ENCODE data around the gene QRSL1. TPM values are rescaled to one million over a fixed set of nuclear protein-coding genes. Genes with fewer than 3 reads are reported as not detected.
"Not testable (repeated sequence)": the region's sequence is repeated elsewhere in the genome, so short reads cannot be mapped to it uniquely, and the experiment has no call there.

The QRSL1 gene
- total RNA-seq, 1 donor from 2014 or later: 22.6 TPM

DNA sequence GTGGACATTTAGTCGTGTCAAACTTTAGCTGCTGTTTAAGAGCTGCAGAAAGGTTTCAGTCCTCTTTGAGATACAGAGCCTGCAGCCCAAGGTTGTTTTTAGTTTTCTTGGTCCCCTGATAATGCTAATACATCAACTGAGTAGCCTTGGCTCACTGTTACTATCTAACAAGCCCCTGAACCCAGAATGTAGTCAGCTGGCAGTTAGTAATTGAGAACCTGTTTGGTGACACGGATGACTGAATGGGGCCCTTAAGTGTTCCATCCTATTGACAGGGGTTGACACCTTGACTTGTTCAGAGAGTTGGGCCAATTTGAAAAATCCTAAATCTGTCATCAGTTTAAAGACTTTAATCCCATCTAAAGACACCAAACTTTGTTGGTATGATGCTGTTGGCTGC lies 2.9 kb upstream of the QRSL1 start:
- peaks cover 2% of the 10 kb centered on the region for H3K36me3 ChIP-seq (ENCODE audit: control insufficient read depth, insufficient read depth, low read length)
- no peaks in the 10 kb centered on the region for H3K27me3 ChIP-seq (ENCODE audit: control insufficient read depth, insufficient read depth, low read length)
- no peak overlapping the region for H3K4me3 ChIP-seq (ENCODE audit: low read depth, low read length)
- TF ChIP-seq, protein P1, sequence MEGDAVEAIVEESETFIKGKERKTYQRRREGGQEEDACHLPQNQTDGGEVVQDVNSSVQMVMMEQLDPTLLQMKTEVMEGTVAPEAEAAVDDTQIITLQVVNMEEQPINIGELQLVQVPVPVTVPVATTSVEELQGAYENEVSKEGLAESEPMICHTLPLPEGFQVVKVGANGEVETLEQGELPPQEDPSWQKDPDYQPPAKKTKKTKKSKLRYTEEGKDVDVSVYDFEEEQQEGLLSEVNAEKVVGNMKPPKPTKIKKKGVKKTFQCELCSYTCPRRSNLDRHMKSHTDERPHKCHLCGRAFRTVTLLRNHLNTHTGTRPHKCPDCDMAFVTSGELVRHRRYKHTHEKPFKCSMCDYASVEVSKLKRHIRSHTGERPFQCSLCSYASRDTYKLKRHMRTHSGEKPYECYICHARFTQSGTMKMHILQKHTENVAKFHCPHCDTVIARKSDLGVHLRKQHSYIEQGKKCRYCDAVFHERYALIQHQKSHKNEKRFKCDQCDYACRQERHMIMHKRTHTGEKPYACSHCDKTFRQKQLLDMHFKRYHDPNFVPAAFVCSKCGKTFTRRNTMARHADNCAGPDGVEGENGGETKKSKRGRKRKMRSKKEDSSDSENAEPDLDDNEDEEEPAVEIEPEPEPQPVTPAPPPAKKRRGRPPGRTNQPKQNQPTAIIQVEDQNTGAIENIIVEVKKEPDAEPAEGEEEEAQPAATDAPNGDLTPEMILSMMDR (IDR thresholded peaks at IDR 0.05; ENCODE audit: insufficient read depth, low read length, severe bottlenecking): no peak
- FAIRE-seq: no peak
- no peak for DNase-seq (ENCODE audit: low read depth)

- H3K36me3 ChIP-seq (ENCODE audit: control insufficient read depth, insufficient read depth, low read length); FAIRE-seq; DNase-seq (ENCODE audit: low read depth); H3K4me3 ChIP-seq (ENCODE audit: low read depth, low read length); H3K27me3 ChIP-seq (ENCODE audit: control insufficient read depth, insufficient read depth, low read length): not testable (repeated sequence)
Observed at GRCh38 chr6:106627760-106628159, 1.6 kb upstream of the QRSL1 start.

DNA sequence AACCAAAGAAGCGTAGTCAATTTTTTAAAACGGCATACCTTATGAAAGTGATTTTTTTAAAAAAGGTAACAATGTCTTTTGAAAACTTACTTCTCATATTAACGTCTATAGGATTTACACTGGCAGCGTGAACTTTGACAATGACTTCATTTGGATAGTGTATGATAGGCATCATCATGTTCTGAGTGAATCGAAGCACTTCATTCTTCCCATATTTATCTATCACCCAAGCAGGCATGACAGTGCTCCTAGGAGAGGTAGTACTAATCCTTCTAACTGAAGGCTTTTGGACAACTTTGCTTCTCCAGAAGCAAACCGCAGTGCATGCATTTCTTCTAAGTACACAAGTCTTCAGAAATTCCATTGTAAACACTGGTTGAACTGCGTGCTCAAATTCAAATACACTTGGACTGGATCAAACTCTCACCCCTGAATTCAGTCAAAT lies 698 bp upstream of the QRSL1 start:
- peak overlapping the region; percentile 73 for H3K4me3 ChIP-seq (ENCODE audit: low read depth, low read length)
- FAIRE-seq: no peak
- no peaks in the 10 kb centered on the region for H3K27me3 ChIP-seq (ENCODE audit: control insufficient read depth, insufficient read depth, low read length)
- peak; percentile 16 for DNase-seq (ENCODE audit: low read depth)
- no peaks in the 10 kb centered on the region for H3K36me3 ChIP-seq (ENCODE audit: control insufficient read depth, insufficient read depth, low read length)
- TF ChIP-seq, protein P1 (IDR thresholded peaks at IDR 0.05; ENCODE audit: insufficient read depth, low read length, severe bottlenecking): no peak

- no peaks in the 10 kb centered on the region for H3K27me3 ChIP-seq (ENCODE audit: control insufficient read depth, insufficient read depth, low read length)
- FAIRE-seq: no peak
- TF ChIP-seq, protein P1 (IDR thresholded peaks at IDR 0.05; ENCODE audit: insufficient read depth, low read length, severe bottlenecking): no peak
- DNase-seq (ENCODE audit: low read depth): no peak
- peak overlapping the region; percentile 73 for H3K4me3 ChIP-seq (ENCODE audit: low read depth, low read length)
- H3K36me3 ChIP-seq (ENCODE audit: control insufficient read depth, insufficient read depth, low read length): no peaks in the 10 kb centered on the region
Observed at GRCh38 chr6:106629859-106630163, 433 bp downstream of the QRSL1 start.

GRCh38 chr6:106630366-106630765 lies 988 bp downstream of the QRSL1 start:
- DNase-seq (ENCODE audit: low read depth) (peak; percentile 5), FAIRE-seq (no peak)
- Histone ChIP-seq H3K36me3 (ENCODE audit: control insufficient read depth, insufficient read depth, low read length) (no peaks in the 10 kb centered on the region), H3K4me3 (ENCODE audit: low read depth, low read length) (peak overlapping the region; percentile 73), H3K27me3 (ENCODE audit: control insufficient read depth, insufficient read depth, low read length) (no peaks in the 10 kb centered on the region)
- TF ChIP-seq, protein P1 (IDR thresholded peaks at IDR 0.05; ENCODE audit: insufficient read depth, low read length, severe bottlenecking): no peak

DNA sequence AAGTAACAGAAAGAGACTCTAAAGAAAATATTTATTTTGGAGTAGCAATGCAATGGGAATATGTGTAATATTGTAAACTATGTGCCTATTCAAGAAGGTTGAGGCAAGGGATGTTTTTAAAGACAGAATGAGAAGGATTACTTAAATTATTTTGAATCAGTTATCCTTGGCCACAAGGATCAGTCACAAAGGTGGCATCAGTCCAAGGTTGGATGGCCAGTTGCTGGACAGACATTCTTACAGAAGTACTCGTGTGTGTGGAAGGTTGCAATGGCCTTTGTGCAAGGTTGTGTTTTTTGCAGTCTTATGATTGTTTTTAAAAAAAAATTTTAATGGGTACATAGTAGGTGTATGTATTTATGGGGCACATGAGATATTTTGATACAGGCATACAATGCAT lies 2.0 kb downstream of the QRSL1 start:
- H3K4me3 ChIP-seq (ENCODE audit: low read depth, low read length): no peak overlapping the region
- DNase-seq (ENCODE audit: low read depth) (no peak), FAIRE-seq (no peak)
- H3K36me3 ChIP-seq (ENCODE audit: control insufficient read depth, insufficient read depth, low read length): no peaks in the 10 kb centered on the region
- TF ChIP-seq, protein P1 (IDR thresholded peaks at IDR 0.05; ENCODE audit: insufficient read depth, low read length, severe bottlenecking): no peak
- H3K27me3 ChIP-seq (ENCODE audit: control insufficient read depth, insufficient read depth, low read length): no peaks in the 10 kb centered on the region

Measured in bronchial epithelial cell (primary cell).